Tibial nerve (tissue), 4 donors: ENCODE measurements around the gene HPSE2. TPM values are rescaled to one million over a fixed set of nuclear protein-coding genes. Genes with fewer than 3 reads are reported as not detected.

Source experiments
- DNase-seq, 2 donors: peaks; one replicate each; pipeline ENCODE4 v3.0.0-alpha.2; 2019; ENCODE audit warnings: low spot score in 2 of 2
- H3K27ac ChIP-seq, 4 donors: fragments of 200-600 bp; sonication (generic) in 3 of 4; one replicate each; pipeline ENCODE4 v1.5.1; 2017 to 2019; ENCODE audit warnings: mild to moderate bottlenecking in 1 of 4
- H3K27me3 ChIP-seq, 2 donors: fragments of 200-600 bp; sonication (generic) in 1 of 2; one replicate each; pipeline versions ENCODE4 v1.5.1 to v1.6.0; 2017 to 2019
- H3K36me3 ChIP-seq, 3 donors: fragments of 200-600 bp; sonication (generic); one replicate each; pipeline ENCODE4 v1.5.1; 2018 to 2019
- H3K4me1 ChIP-seq, 4 donors: fragments of 200-600 bp; sonication (generic) in 3 of 4; one replicate each; pipeline ENCODE4 v1.5.1; 2017 to 2019
- H3K4me3 ChIP-seq, 4 donors: fragments of 200-600 bp; sonication (generic) in 3 of 4; one replicate each; pipeline ENCODE4 v1.5.1; 2017 to 2019; ENCODE audit warnings: mild to moderate bottlenecking in 1 of 4, moderate library complexity in 1 of 4
- H3K9me3 ChIP-seq, 4 donors: fragments of 200-600 bp; sonication (generic) in 3 of 4; one replicate each; pipeline ENCODE4 v1.5.1; 2017 to 2019
- EP300 ChIP-seq, 2 donors: sonication (generic); formaldehyde crosslinking; IDR thresholded peaks; one replicate each; pipeline ENCODE4 v1.6.1; 2017; ENCODE audit warnings: antibody characterized with exemption in 2 of 2, mild to moderate bottlenecking in 1 of 2
- POLR2A ChIP-seq, 2 donors: fragments of 450-650 bp; IDR thresholded peaks; one replicate each; pipeline ENCODE4 v1.6.1; 2017; ENCODE audit warnings: antibody characterized with exemption in 2 of 2, mild to moderate bottlenecking in 2 of 2, moderate library complexity in 2 of 2
- WGBS, 2 donors: methylation state at CpG; one replicate each; pipeline ENCODE4 v1.1.5; 2018; 5-methylcytosine and 5-hydroxymethylcytosine counted together
- total RNA-seq, 4 donors: library from RNA; depleted of rRNA; stranded (reverse); fragments of >200 nt; gene quantifications; one replicate each; pipeline ENCODE4 v1.1.0, GENCODE V29; 2016
- TF ChIP-seq, protein P1 (sequence below), 5 experiments: fragments of 200-600 bp in 3 of 5; fragments of 450-650 bp in 2 of 5; sonication (generic) in 3 of 5; IDR thresholded peaks; one replicate each; pipeline ENCODE4 v1.5.1; 2016 to 2019; ENCODE audit warnings: antibody characterized with exemption in 5 of 5, mild to moderate bottlenecking in 3 of 5, moderate library complexity in 2 of 5

Gene HPSE2
- total RNA-seq, 4 donors from 2014 or later: 0.63 TPM; not detected in 3

DNA sequence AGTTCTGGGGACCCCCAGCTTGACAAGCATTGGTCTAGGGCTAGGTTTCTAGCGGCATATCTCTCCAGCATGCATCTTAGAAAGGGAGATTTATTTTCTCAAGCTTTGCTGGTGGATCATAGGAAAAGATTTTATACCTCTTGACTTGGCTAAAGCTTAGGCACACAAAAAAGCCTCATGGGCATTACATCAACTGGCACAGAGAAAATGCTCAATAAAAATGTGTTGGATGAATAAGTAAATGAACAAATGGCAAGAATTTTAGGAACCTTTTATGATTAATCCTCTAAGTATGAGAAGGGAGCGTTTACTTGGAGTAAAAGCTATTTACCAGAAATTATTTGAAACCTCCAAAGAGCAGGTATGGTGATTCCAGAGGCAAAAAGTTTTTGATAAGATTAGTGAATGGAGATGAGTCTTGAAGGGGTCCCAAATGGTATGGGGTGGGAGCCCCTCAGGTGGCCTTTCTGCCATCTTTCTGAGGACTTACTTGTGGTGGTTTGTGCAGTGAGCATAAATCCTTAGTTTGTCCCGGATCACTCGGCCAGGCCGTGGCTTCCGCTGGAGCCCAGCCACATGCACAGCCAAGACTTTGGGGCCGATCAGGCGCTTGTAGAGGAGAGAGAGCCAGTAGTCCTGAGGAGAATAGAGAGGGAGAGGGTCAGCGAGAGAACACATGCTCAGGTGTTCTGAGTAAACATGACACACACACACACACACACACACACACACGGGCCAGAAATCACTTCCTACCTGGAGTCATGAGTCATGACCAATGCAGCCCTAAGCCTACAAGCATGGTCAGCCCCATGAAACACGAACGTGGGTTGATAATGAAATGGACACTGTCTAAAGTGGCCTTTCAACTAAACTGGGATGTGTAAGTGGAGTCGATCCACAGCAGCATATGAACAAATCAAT is 745.8 kb downstream of the HPSE2 start:
- Histone ChIP-seq H3K36me3 (no peaks in the 10 kb centered on the region), H3K4me1 (no peaks in the 10 kb centered on the region), H3K27me3 (no peaks in the 10 kb centered on the region), H3K27ac (peak overlapping the region in 1 of 4 donors; percentile 62), H3K4me3 (no peak overlapping the region), H3K9me3 (peaks cover 0 to 8% (median 0%) of the 10 kb centered on the region in 4 donors)
- DNase-seq: no peak
- WGBS, 2 donors: 84 to 86% methylated on average over 13 of the region's 13 CpGs
- TF ChIP-seq POLR2A (IDR thresholded peaks at IDR 0.05): no peak
- TF ChIP-seq, protein P1, sequence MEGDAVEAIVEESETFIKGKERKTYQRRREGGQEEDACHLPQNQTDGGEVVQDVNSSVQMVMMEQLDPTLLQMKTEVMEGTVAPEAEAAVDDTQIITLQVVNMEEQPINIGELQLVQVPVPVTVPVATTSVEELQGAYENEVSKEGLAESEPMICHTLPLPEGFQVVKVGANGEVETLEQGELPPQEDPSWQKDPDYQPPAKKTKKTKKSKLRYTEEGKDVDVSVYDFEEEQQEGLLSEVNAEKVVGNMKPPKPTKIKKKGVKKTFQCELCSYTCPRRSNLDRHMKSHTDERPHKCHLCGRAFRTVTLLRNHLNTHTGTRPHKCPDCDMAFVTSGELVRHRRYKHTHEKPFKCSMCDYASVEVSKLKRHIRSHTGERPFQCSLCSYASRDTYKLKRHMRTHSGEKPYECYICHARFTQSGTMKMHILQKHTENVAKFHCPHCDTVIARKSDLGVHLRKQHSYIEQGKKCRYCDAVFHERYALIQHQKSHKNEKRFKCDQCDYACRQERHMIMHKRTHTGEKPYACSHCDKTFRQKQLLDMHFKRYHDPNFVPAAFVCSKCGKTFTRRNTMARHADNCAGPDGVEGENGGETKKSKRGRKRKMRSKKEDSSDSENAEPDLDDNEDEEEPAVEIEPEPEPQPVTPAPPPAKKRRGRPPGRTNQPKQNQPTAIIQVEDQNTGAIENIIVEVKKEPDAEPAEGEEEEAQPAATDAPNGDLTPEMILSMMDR (IDR thresholded peaks at IDR 0.05): no peak
- TF ChIP-seq EP300 (IDR thresholded peaks at IDR 0.05): no peak

DNA sequence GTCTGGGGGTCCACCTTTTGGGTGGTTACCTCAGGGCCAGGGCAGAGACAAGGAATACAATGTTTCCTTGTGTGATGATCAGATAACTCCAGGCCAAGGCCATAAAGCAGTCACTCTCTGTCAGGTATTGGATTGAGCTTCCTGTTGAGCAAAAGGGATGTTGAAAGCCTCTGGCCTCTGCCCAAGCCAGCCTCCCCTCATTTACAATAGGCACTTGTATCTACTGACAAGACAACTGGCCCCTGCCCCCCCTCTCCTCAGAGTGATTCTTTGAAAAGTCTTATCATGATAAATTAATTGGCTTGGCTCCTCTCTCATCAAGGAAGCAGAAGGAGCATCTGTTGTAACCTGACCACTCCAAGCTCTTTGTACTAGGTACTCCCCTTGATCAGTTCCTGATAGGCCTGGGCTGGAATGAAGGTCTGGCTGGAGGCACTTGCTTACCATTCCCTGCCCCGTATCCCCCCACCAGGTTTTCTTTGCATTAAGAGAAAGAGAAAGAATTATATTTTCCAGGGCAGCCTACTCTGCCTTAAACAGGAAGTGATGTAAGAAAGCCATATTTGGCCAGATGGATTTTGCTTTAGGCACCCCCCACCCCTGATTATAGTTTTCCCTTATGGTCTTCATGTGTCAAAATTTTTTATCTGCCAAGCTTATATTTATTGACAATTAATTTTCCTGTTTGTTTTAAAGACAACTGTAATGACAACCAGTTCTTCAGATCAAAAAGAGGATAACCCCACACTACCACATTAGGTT is 746.8 kb downstream of the HPSE2 start:
- TF ChIP-seq, protein P1 (IDR thresholded peaks at IDR 0.05): no peak
- TF ChIP-seq EP300 (IDR thresholded peaks at IDR 0.05) (no peak), POLR2A (IDR thresholded peaks at IDR 0.05) (no peak)
- H3K36me3 ChIP-seq: no peaks in the 10 kb centered on the region
- H3K4me1 ChIP-seq: no peaks in the 10 kb centered on the region
- H3K27ac ChIP-seq: peak overlapping the region in 1 of 4 donors; percentile 62
- H3K27me3 ChIP-seq: no peaks in the 10 kb centered on the region
- peaks cover 0 to 4% (median 0%) of the 10 kb centered on the region in 4 donors for H3K9me3 ChIP-seq
- no peak overlapping the region for H3K4me3 ChIP-seq
- peak in 1 of 2 donors; percentile 36 for DNase-seq
- WGBS, 2 donors: 65 to 89% methylated on average over 1 of the region's 1 CpG

DNA sequence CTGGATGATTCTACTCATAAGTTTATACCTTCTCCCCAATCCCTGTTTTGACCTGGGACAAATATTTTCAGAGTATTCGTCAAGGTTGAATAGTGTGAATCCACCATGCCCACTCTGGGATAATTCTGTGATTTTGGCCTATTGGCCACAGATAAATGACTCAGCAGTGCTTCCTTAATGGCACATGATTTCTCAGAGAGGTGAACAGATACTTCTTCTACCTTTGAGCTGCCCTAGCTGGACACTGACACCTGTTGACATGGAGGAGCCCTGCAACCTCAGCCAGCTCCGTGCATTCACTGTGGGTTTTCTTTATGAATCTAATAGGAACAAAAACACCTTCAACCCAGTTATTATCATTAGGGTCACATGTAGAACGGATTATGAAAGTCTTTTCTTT is 748.0 kb downstream of the HPSE2 start:
- no peak for DNase-seq
- 85 to 87% methylated on average over 3 of the region's 3 CpGs for WGBS, 2 donors
- Histone ChIP-seq H3K4me3 (no peak overlapping the region), H3K4me1 (no peaks in the 10 kb centered on the region), H3K27ac (no peak overlapping the region), H3K9me3 (peaks cover 0 to 9% (median 0%) of the 10 kb centered on the region in 4 donors), H3K27me3 (no peaks in the 10 kb centered on the region), H3K36me3 (no peaks in the 10 kb centered on the region)
- no peak for TF ChIP-seq EP300 (IDR thresholded peaks at IDR 0.05)
- TF ChIP-seq, protein P1 (IDR thresholded peaks at IDR 0.05): no peak
- TF ChIP-seq POLR2A (IDR thresholded peaks at IDR 0.05): no peak

DNA sequence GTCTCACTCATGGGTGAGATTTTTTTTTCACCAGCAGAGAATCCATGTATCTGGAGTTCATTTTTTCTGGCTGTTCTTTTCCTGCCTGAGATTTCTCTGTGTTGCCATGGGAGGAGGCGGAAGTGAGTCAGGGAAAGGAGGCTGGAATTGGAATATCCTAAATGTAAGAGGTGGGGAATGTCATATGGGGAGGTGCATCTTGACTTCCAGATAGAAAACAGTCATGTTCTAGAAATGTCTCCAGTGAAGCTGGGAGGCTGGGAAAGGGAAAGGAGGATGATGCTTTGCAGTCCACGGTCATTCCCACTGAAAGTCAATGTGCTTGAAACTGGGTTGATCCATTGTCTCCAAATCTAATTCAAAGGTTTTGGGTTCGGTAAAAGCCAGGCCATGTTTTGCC is 749.2 kb downstream of the HPSE2 start:
- TF ChIP-seq POLR2A (IDR thresholded peaks at IDR 0.05) (no peak), EP300 (IDR thresholded peaks at IDR 0.05) (peak in 1 of 2 donors; percentile 11)
- Histone ChIP-seq H3K9me3 (peaks cover 0 to 9% (median 0%) of the 10 kb centered on the region in 4 donors), H3K27me3 (no peaks in the 10 kb centered on the region), H3K27ac (peak overlapping the region in 1 of 4 donors; percentile 27), H3K4me1 (no peaks in the 10 kb centered on the region), H3K36me3 (no peaks in the 10 kb centered on the region), H3K4me3 (no peak overlapping the region)
- WGBS, 2 donors: 66 to 76% methylated on average over 3 of the region's 3 CpGs
- no peak for DNase-seq

DNA sequence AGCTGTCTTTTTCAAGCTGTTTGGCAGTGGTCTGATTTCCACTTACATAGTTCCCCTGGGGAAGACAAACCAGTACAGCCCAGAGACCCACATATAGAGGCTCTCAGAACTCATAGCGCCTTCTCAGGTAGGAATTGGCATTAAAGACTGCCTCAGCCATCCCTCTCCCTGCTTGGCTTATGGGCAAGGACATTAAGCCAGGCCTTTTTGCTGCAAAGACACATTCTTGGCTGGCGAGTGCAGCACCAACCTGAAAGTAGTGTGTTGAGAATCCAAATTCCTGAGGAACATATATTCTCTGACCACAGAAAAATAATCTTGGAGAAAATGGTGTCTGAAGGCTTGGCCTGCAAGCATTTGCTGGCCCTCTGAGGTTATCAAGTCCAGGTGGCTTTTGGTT is 749.7 kb downstream of the HPSE2 start:
- Histone ChIP-seq H3K4me1 (no peaks in the 10 kb centered on the region), H3K27me3 (no peaks in the 10 kb centered on the region), H3K27ac (peak overlapping the region in 2 of 4 donors; percentile 12 to 32), H3K36me3 (no peaks in the 10 kb centered on the region), H3K4me3 (no peak overlapping the region), H3K9me3 (peaks cover 0 to 9% (median 0%) of the 10 kb centered on the region in 4 donors)
- 62 to 84% methylated on average over 2 of the region's 2 CpGs for WGBS, 2 donors
- TF ChIP-seq EP300 (IDR thresholded peaks at IDR 0.05): no peak
- TF ChIP-seq, protein P1 (IDR thresholded peaks at IDR 0.05): no peak
- no peak for TF ChIP-seq POLR2A (IDR thresholded peaks at IDR 0.05)
- DNase-seq: no peak
